WTC11 (cell line): ENCODE data around the gene NPAS3.

Source experiments
- CTCF ChIP-seq: fragments of 200-600 bp; IDR thresholded peaks from 2 replicates; pipeline ENCODE4 v1.8.0; 2022; ENCODE audit warnings: antibody characterized with exemption
- JUN ChIP-seq: sonication (generic); formaldehyde crosslinking; IDR thresholded peaks from 2 replicates; pipeline ENCODE4 v1.8.0; 2023; ENCODE audit warnings: mild to moderate bottlenecking, missing genetic modification reagents
- MYBL2 ChIP-seq: sonication (generic); formaldehyde crosslinking; IDR thresholded peaks from 2 replicates; pipeline ENCODE4 v1.8.1; 2023; ENCODE audit warnings: mild to moderate bottlenecking, moderate library complexity, missing genetic modification reagents
- TEAD4 ChIP-seq: sonication (generic); formaldehyde crosslinking; IDR thresholded peaks from 2 replicates; pipeline ENCODE4 v1.8.0; 2022; ENCODE audit warnings: mild to moderate bottlenecking, missing genetic modification reagents
- USF1 ChIP-seq: sonication (generic); formaldehyde crosslinking; IDR thresholded peaks from 2 replicates; pipeline ENCODE4 v1.8.0; 2022; ENCODE audit warnings: mild to moderate bottlenecking, missing genetic modification reagents
- USF2 ChIP-seq: sonication (generic); formaldehyde crosslinking; IDR thresholded peaks from 2 replicates; pipeline ENCODE4 v1.8.1; 2023; ENCODE audit warnings: mild to moderate bottlenecking, missing genetic modification reagents, moderate library complexity
- ZNF423 ChIP-seq: fragments of 250-450 bp; sonication (Bioruptor Pico); IDR thresholded peaks from 2 replicates; pipeline ENCODE4 v2.1.2; 2022; ENCODE audit warnings: mild to moderate bottlenecking, moderate library complexity
- ZNF671 ChIP-seq: fragments of 250-450 bp; sonication (Bioruptor Pico); IDR thresholded peaks from 2 replicates; pipeline ENCODE4 v1.8.0; 2021; ENCODE audit warnings: mild to moderate bottlenecking

GRCh38 chr14:33323979-33324378 is 385.3 kb downstream of the NPAS3 start:
- TF ChIP-seq ZNF671 (CRISPR knock-in tag) (no peak), ZNF423 (CRISPR knock-in tag) (no peak), CTCF (no peak), JUN (CRISPR knock-in tag) (no peak), MYBL2 (CRISPR knock-in tag) (no peak), USF1 (no peak), TEAD4 (CRISPR knock-in tag) (no peak), USF2 (no peak)
